Measurements from ENCODE around the gene RPS16. TPM values are rescaled to one million over a fixed set of nuclear protein-coding genes. Genes with fewer than 3 reads are reported as not detected.

Gene RPS16
- total and polyA plus RNA-seq, 2 of the 13 experiments (the other 11 are each of a cell fraction or from before 2014, with no cell fraction given): 488 to 2,583 TPM

- TF ChIP-seq ZNF292 (CRISPR knock-in tag; IDR thresholded peaks at IDR 0.05; ENCODE audit: borderline replicate concordance, low read depth): no peak; the same call in 1 of the 2 replicates
- TF ChIP-seq ZNF274 (CRISPR knock-in tag; IDR thresholded peaks at IDR 0.05): peak; percentile 78
- TF ChIP-seq NR3C1 (CRISPR knock-in tag; IDR thresholded peaks at IDR 0.05): no peak
- TF ChIP-seq SALL2 (CRISPR knock-in tag; IDR thresholded peaks at IDR 0.05): peak; percentile 36
- peak; percentile 84 for TF ChIP-seq ZNF574 (CRISPR knock-in tag; IDR thresholded peaks at IDR 0.05)
- TF ChIP-seq PRMT3 (CRISPR knock-in tag; IDR thresholded peaks at IDR 0.05; ENCODE audit: borderline replicate concordance, low read depth): no peak
- TF ChIP-seq ZNF614 (CRISPR knock-in tag; IDR thresholded peaks at IDR 0.05; ENCODE audit: borderline replicate concordance): no peak
- peak; percentile 67 for TF ChIP-seq ONECUT2 (CRISPR knock-in tag; IDR thresholded peaks at IDR 0.05)
- TF ChIP-seq ARID4A (CRISPR knock-in tag; IDR thresholded peaks at IDR 0.05; ENCODE audit: borderline replicate concordance): peak; percentile 91
- TF ChIP-seq SRSF4 (IDR thresholded peaks at IDR 0.05; ENCODE audit: low read depth, low read length, poor library complexity, severe bottlenecking): no peak
- TF ChIP-seq CEBPG (CRISPR knock-in tag; IDR thresholded peaks at IDR 0.05): peak; percentile 74
- 0 out of 2 replicates have a peak, but pooled peaks have one; percentile 43 for TF ChIP-seq PRDM10 (CRISPR knock-in tag; IDR thresholded peaks at IDR 0.05; ENCODE audit: low read depth)
- no peak for TF ChIP-seq SMYD3 (CRISPR knock-in tag; IDR thresholded peaks at IDR 0.05)
- no peak for TF ChIP-seq TRIM22 (IDR thresholded peaks at IDR 0.05)
- TF ChIP-seq ZNF513 (CRISPR knock-in tag; conservative IDR thresholded peaks at IDR 0.05): no peak; the same call in 1 of the 2 replicates
These were observed 44.9 kb downstream of the RPS16 start, which contains the start of the genes MED29 and PAF1 (continued) for GRCh38 chr19:39390751-39391437.

Data from HepG2 (cell line).